ENCODE results near the gene RASA3. TPM values are rescaled to one million over a fixed set of nuclear protein-coding genes. Genes with fewer than 3 reads are reported as not detected.

The RASA3 gene
- total RNA-seq, 1 experiment from 2014 or later, result 0.26 TPM

DNA sequence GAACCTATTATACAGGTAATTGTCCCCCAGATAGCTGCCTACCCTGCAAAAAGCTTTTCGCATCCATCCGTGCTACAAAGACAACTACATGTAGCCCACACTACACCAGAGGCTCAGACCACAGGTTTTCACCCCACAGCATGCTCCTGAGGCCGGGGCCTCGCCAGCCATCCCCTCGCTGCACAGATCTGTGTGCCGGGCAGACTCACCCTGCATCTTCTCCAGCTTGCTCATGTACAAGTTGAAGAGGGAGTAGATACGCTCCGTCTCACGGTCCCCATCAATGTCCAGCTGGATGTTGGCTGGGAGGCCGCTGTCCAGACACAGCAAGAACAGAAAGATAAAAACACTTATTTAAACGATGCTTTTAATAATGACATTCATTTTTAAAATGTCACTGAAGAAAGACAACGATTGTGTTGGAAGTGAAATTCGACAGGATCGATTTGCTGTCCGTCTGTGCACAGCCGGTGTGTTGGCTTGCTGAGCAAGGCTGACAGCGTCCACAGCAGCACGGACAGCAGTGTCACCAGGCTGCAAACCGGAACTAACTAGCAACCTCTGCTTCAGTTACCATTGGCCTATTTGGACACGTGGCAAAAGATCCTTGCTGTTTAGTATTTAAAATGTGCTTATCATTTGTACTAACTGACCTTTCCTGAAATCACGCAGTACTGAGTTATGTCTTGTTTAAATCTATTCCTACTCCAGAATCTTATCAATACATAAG, 140.0 kb downstream of the RASA3 start:
- intact Hi-C loops (cut with micrococcal nuclease; ENCODE audit: unreplicated experiment), result no loop called here
- H3K36me3 Mint-ChIP-seq (ENCODE audit: insufficient read depth, unreplicated experiment), result peaks cover 4% of the 10 kb centered on the region
- H3K27ac Mint-ChIP-seq (ENCODE audit: unreplicated experiment), result no peak overlapping the region
- CTCF ChIA-PET, result no interaction called here
- H3K27me3 Mint-ChIP-seq (ENCODE audit: unreplicated experiment), result no peaks in the 10 kb centered on the region
- BruUV-seq (replicated peaks), result no TSS peak
- no peak for DNase-seq
- H3K4me1 Mint-ChIP-seq (ENCODE audit: low read depth, unreplicated experiment), result no peaks in the 10 kb centered on the region
- peaks cover 4% of the 10 kb centered on the region for H3K9me3 Mint-ChIP-seq (ENCODE audit: low read depth, unreplicated experiment)
- H3K4me3 Mint-ChIP-seq (ENCODE audit: low read depth, unreplicated experiment), result no peak overlapping the region
- TF ChIP-seq, protein P1, sequence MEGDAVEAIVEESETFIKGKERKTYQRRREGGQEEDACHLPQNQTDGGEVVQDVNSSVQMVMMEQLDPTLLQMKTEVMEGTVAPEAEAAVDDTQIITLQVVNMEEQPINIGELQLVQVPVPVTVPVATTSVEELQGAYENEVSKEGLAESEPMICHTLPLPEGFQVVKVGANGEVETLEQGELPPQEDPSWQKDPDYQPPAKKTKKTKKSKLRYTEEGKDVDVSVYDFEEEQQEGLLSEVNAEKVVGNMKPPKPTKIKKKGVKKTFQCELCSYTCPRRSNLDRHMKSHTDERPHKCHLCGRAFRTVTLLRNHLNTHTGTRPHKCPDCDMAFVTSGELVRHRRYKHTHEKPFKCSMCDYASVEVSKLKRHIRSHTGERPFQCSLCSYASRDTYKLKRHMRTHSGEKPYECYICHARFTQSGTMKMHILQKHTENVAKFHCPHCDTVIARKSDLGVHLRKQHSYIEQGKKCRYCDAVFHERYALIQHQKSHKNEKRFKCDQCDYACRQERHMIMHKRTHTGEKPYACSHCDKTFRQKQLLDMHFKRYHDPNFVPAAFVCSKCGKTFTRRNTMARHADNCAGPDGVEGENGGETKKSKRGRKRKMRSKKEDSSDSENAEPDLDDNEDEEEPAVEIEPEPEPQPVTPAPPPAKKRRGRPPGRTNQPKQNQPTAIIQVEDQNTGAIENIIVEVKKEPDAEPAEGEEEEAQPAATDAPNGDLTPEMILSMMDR (IDR thresholded peaks at IDR 0.05; ENCODE audit: unreplicated experiment), result no peak

DNA sequence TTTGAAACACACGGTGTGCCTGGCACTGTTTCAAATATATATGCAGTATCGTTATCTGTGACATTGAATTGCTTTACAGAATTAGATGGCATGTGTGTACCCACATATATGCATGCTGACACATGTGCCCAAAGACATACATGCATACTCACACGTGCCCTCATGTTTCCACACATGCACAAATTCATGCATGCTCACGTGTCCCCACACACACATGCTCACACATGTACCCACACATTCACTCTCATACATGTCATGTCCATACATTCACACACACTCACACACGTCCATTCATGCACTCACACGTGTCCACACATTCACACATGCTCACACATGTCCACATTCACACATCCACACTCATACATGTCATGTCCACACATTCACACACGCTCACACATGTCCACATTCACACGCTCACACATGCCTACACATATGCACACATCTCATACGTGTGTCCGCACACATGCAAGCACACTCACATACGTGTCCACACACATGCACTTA, 140.7 kb downstream of the RASA3 start:
- CTCF ChIA-PET, result no interaction called here

DNA sequence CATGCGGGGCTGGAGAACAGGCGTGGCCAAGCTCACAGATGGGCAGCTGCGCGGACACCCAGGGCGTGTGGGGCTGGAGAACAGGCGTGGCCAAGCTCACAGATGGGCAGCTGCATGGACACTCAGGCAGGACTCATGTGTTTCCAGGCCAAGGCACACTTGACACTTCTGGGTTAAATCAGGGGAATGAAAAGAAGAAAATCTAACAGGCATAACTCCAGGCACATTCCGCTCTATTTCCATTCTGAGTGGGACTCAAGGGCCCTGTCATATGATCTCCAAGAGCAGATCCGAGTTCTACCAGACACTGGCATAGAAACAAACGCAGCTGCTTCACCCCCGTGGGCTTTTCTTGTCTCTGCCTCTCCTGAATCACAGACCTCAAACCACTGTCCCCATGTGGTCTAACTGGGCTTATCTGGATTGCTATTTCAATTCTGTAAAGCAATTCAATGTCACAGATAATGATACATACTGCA, 141.2 kb downstream of the RASA3 start:
- no peaks in the 10 kb centered on the region for H3K4me1 Mint-ChIP-seq (ENCODE audit: low read depth, unreplicated experiment)
- TF ChIP-seq, protein P1 (IDR thresholded peaks at IDR 0.05; ENCODE audit: unreplicated experiment), result no peak
- CTCF ChIA-PET, result no interaction called here
- H3K9me3 Mint-ChIP-seq (ENCODE audit: low read depth, unreplicated experiment), result peaks cover 4% of the 10 kb centered on the region
- no peak overlapping the region for H3K4me3 Mint-ChIP-seq (ENCODE audit: low read depth, unreplicated experiment)
- intact Hi-C loops (cut with micrococcal nuclease; ENCODE audit: unreplicated experiment), result no loop called here
- no peak overlapping the region for H3K27ac Mint-ChIP-seq (ENCODE audit: unreplicated experiment)
- no peaks in the 10 kb centered on the region for H3K27me3 Mint-ChIP-seq (ENCODE audit: unreplicated experiment)
- H3K36me3 Mint-ChIP-seq (ENCODE audit: insufficient read depth, unreplicated experiment), result peaks cover 4% of the 10 kb centered on the region
- no TSS peak for BruUV-seq (replicated peaks)
- DNase-seq, result no peak

More for the DNA sequence above, 140.7 kb downstream of the RASA3 start:
- no peaks in the 10 kb centered on the region for H3K4me1 Mint-ChIP-seq (ENCODE audit: low read depth, unreplicated experiment)
- H3K36me3 Mint-ChIP-seq (ENCODE audit: insufficient read depth, unreplicated experiment), result peaks cover 4% of the 10 kb centered on the region
- no peak for DNase-seq
- H3K4me3 Mint-ChIP-seq (ENCODE audit: low read depth, unreplicated experiment), result no peak overlapping the region
- BruUV-seq (replicated peaks), result no TSS peak
- H3K27me3 Mint-ChIP-seq (ENCODE audit: unreplicated experiment), result no peaks in the 10 kb centered on the region
- TF ChIP-seq, protein P1 (IDR thresholded peaks at IDR 0.05; ENCODE audit: unreplicated experiment), result no peak
- no peak overlapping the region for H3K27ac Mint-ChIP-seq (ENCODE audit: unreplicated experiment)
- peaks cover 4% of the 10 kb centered on the region for H3K9me3 Mint-ChIP-seq (ENCODE audit: low read depth, unreplicated experiment)
- intact Hi-C loops (cut with micrococcal nuclease; ENCODE audit: unreplicated experiment), result no loop called here

DNA sequence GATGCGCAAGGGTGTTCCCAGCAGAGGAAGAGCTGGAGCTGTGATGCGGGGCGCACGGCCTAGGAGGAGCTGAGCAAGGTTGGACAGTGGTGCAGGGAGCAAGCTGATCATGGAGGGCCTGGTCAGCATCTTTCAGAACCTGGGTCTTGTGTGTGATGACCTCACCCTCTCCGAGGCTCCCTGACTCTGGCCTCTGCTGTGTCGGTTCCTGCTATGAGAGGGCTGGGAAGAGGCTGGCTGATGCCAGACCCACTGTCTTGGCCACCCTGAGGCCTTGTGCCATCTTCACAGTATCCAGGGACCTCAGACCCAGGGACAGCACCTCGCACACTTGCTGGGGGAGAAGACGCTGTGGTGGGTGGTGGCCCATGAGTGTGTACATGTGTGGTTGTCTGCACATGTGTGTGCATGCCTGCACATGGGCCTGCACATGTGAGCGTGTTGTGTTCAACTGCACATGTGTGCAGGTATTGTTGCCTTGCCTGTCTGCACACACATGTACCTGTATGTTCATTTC, 142.0 kb downstream of the RASA3 start:
- intact Hi-C loops (cut with micrococcal nuclease; ENCODE audit: unreplicated experiment), result no loop called here
- H3K36me3 Mint-ChIP-seq (ENCODE audit: insufficient read depth, unreplicated experiment), result peaks cover 4% of the 10 kb centered on the region
- H3K9me3 Mint-ChIP-seq (ENCODE audit: low read depth, unreplicated experiment), result peaks cover 4% of the 10 kb centered on the region
- CTCF ChIA-PET, result no interaction called here
- H3K4me3 Mint-ChIP-seq (ENCODE audit: low read depth, unreplicated experiment), result no peak overlapping the region
- TF ChIP-seq, protein P1 (IDR thresholded peaks at IDR 0.05; ENCODE audit: unreplicated experiment), result no peak
- no peak overlapping the region for H3K27ac Mint-ChIP-seq (ENCODE audit: unreplicated experiment)
- no peaks in the 10 kb centered on the region for H3K4me1 Mint-ChIP-seq (ENCODE audit: low read depth, unreplicated experiment)
- no peaks in the 10 kb centered on the region for H3K27me3 Mint-ChIP-seq (ENCODE audit: unreplicated experiment)
- BruUV-seq (replicated peaks), result no TSS peak
- DNase-seq, result no peak
